ENCODE results near the gene GABRD. TPM values are rescaled to one million over a fixed set of nuclear protein-coding genes. Genes with fewer than 3 reads are reported as not detected.

The GABRD gene
- total and polyA plus RNA-seq, 12 donors, result 0.30 to 1.1 (median 0.49) TPM; not detected in 2

DNA sequence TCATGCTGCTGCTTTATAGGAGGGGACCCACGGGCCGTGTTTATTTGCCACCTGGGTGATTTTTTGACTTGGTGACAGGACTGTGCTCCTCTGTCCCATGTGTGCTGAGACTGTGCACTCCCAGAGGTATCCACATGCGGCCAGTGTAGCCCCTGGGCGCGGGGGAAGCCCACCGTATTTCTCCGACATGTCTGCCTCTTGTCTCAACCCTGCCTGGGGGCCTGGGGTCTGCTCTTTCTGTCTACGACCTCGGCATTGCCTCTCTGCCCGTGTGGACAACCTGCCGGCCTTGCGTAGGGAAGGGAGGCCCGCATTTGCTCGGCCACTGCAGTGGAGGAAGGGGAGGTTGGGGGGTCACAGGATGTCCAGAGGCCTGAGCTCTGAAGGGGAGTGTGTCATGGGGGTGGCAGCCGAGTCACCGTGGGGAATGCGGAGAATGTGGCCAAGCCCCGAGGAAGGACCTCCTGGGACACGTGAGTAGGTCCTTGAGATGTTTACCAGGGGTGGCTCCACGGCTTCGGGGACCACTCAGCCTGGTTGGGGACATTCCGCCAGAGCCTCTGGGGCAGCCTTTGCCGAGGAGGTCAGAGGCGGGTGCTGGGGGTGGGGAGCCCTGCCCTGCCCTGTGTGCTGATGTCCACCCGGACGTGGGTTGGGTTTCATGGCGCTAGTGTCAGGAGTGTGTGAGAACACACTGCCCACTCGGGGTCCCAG lies 42.1 kb downstream of the GABRD start:
- TF ChIP-seq, protein P1, sequence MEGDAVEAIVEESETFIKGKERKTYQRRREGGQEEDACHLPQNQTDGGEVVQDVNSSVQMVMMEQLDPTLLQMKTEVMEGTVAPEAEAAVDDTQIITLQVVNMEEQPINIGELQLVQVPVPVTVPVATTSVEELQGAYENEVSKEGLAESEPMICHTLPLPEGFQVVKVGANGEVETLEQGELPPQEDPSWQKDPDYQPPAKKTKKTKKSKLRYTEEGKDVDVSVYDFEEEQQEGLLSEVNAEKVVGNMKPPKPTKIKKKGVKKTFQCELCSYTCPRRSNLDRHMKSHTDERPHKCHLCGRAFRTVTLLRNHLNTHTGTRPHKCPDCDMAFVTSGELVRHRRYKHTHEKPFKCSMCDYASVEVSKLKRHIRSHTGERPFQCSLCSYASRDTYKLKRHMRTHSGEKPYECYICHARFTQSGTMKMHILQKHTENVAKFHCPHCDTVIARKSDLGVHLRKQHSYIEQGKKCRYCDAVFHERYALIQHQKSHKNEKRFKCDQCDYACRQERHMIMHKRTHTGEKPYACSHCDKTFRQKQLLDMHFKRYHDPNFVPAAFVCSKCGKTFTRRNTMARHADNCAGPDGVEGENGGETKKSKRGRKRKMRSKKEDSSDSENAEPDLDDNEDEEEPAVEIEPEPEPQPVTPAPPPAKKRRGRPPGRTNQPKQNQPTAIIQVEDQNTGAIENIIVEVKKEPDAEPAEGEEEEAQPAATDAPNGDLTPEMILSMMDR (IDR thresholded peaks at IDR 0.05), result no peak

DNA sequence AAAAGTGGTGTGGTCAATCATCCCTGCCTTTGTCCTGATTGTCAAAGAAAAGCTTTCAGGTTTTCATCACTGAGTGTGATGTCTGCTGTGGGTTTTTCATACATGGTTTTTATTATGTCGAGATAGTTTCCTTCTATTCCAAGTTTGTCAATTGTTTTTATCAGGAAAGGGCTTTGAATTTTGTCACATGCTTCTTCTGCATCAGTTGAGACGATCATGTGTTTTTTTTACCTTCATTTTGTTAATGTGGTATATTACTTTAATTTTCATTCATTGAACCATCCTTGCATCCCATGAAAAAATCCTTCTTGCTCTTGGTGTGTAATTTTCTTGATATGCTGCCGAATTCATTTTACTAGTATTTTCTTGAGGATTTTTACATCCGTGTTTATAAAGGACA lies 46.6 kb downstream of the GABRD start:
- Histone ChIP-seq H3K27ac (no peak overlapping the region), H3K9me3 (peaks cover 0 to 27% (median 7%) of the 10 kb centered on the region in 11 donors), H3K27me3 (peaks cover 0 to 11% (median 2%) of the 10 kb centered on the region in 7 donors), H3K4me1 (no peaks in the 10 kb centered on the region), H3K36me3 (peaks cover 0 to 6% (median 0%) of the 10 kb centered on the region in 9 donors), H3K4me3 (no peak overlapping the region)
- intact Hi-C loops (cut with DNase I), result no loop called here
- ATAC-seq (no peak), DNase-seq (no peak)
- TF ChIP-seq, protein P1 (IDR thresholded peaks at IDR 0.05), result no peak
- WGBS, 2 donors, result 88 to 90% methylated on average over 4 of the region's 4 CpGs

More for the DNA sequence above, 42.1 kb downstream of the GABRD start:
- no peak for DNase-seq
- peak in 1 of 8 donors; percentile 11 for ATAC-seq
- H3K27ac ChIP-seq, result no peak overlapping the region
- H3K4me1 ChIP-seq, result no peaks in the 10 kb centered on the region
- peaks cover 0 to 7% (median 0%) of the 10 kb centered on the region in 9 donors for H3K36me3 ChIP-seq
- H3K4me3 ChIP-seq, result no peak overlapping the region
- intact Hi-C loops (cut with DNase I), result no loop called here
- WGBS, 2 donors, result 75 to 80% methylated on average over 27 to 28 of the region's 28 CpGs
- H3K27me3 ChIP-seq, result peaks cover 0 to 5% (median 0%) of the 10 kb centered on the region in 7 donors
- peaks cover 0 to 24% (median 7%) of the 10 kb centered on the region in 11 donors for H3K9me3 ChIP-seq

DNA sequence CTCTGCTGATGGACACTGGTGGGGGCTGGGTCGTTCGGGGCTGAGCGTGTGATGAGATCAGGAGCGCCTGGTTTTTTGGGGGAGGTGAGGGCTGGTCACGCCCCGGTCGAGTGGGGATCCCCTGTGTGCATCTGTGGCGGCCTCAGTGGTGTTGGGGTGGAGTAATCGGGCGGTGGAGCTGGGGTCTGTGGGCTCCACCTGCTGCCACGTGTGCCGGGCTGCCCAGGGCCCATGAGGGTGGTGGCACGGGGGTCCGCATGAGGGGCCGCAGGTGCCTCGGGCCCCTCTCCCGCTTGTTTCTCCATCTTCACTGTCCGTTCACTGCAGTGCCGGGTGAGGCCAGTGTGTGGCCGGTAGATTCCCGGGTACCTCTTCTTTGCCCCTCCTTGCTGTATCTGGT lies 48.2 kb downstream of the GABRD start:
- Histone ChIP-seq H3K9me3 (peaks cover 0 to 27% (median 7%) of the 10 kb centered on the region in 11 donors), H3K4me3 (no peak overlapping the region), H3K4me1 (no peaks in the 10 kb centered on the region), H3K27me3 (peaks cover 0 to 21% (median 7%) of the 10 kb centered on the region in 7 donors), H3K27ac (no peak overlapping the region), H3K36me3 (no peaks in the 10 kb centered on the region)
- whole genome bisulfite sequencing, 2 donors, result 92 to 93% methylated on average over 21 of the region's 21 CpGs
- TF ChIP-seq, protein P1 (IDR thresholded peaks at IDR 0.05), result no peak
- intact Hi-C loops (cut with DNase I), result no loop called here
- DNase-seq (peak in 1 of 2 donors; percentile 2), ATAC-seq (no peak)

DNA sequence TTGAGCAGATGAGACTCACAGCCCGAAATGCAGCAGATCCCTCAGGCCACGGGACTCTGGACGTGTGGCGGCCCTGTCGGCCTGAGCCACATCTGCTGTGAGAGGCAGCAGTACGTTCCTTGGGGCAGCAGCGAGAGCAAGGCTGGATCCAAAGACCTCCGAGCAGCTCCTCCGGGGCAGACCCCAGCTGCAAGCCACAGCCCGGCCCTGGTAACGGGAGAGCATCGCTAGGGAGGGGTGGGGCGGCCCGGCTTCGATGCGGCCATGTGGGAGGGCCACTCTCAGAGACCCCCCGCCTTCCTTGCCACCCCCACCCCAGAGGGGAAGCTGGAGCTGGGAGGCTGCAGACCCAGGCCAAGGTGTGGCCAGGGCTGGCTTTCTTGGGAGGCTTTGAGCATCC lies 48.8 kb downstream of the GABRD start:
- H3K27ac ChIP-seq, result no peak overlapping the region
- H3K36me3 ChIP-seq, result no peaks in the 10 kb centered on the region
- H3K27me3 ChIP-seq, result peaks cover 0 to 25% (median 9%) of the 10 kb centered on the region in 7 donors
- TF ChIP-seq, protein P1 (IDR thresholded peaks at IDR 0.05), result no peak
- H3K4me3 ChIP-seq, result no peak overlapping the region
- no peaks in the 10 kb centered on the region for H3K4me1 ChIP-seq
- 81 to 88% methylated on average over 17 of the region's 17 CpGs for WGBS, 2 donors
- intact Hi-C loops (cut with DNase I), result no loop called here
- H3K9me3 ChIP-seq, result peaks cover 0 to 27% (median 7%) of the 10 kb centered on the region in 11 donors
- ATAC-seq, result no peak
- DNase-seq, result peak in 1 of 2 donors; percentile 4
